ENCODE data around the gene SLAMF1.

SLAMF1 gene

GRCh38 chr1:160638540-160638857, 8.3 kb downstream of the SLAMF1 start:
- no peak for DNase-seq

DNA sequence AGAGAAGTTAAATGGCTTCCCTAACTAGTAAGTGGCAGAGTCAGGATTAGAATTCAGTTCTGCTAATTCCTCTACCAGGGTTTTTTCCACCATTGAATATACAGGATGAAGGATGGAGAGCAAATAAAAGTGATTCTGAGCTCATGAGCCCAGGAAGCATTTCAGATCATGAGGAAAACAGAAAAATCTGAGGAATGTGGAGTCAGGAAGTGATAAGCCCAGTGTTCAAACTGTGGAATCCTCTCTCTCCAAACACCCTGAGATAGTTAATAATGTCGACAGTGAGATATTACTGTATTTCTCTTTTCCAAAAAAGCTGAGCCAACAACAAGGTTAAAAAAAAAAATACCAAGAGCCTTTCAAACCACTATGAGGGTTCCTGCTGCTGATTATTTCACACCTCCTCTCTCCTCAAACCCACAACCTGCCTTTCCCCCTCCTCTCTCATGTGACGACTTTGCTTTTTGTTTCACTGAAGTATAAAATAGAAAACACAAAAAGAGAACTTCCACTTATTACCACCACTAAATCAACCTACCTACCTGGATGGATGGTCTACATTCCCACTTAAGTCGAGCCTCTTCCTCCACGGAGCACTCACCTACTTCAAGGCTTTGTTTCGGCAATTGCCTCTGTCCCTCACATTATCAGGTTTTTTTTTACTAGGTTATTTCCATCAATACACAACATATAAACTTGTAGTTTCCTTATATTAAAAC, 8.9 kb downstream of the SLAMF1 start:
- DNase-seq, result peak; percentile 83

DNA sequence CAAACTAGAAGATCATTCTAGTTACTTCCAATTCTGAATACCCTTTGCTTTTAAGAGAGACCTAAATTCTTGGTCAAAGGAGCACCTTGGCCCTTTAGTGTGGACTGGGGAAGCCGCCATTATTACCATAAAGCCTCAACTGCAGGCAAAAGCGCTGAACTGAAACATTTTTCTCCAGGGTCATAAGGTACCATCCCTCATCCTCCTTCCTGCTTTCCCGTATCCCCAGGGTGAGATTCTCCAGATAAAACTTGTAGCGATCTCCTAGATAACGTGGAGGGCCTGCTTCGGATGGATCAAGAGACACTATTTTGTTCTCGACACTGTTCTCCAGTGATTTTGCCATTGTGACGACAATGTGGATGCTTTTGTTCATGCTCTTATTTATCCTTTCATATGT, 9.8 kb downstream of the SLAMF1 start:
- no peak for DNase-seq

DNA sequence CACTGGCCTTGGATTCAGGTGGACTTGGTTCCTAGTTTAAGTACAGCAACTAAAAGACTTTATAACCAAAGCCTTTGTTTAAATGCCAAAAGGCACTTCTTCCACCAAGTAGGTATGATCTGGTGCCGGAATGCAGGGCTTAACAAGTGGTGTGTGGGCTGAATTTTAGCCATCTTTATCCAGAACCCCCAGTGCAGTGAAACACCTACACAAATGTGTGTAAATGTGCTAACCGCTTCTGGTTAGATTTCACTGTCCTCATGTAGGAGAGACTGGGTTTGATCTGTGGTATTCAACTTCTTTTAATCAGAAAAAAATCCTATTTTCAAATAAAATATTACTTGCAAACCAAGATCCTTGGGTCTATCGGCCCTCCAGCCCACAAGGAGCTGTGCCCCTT, 10.3 kb downstream of the SLAMF1 start:
- DNase-seq, result no peak

- DNase-seq, result no peak
Measured at GRCh38 chr1:160636076-160636475, 10.8 kb downstream of the SLAMF1 start.

DNA sequence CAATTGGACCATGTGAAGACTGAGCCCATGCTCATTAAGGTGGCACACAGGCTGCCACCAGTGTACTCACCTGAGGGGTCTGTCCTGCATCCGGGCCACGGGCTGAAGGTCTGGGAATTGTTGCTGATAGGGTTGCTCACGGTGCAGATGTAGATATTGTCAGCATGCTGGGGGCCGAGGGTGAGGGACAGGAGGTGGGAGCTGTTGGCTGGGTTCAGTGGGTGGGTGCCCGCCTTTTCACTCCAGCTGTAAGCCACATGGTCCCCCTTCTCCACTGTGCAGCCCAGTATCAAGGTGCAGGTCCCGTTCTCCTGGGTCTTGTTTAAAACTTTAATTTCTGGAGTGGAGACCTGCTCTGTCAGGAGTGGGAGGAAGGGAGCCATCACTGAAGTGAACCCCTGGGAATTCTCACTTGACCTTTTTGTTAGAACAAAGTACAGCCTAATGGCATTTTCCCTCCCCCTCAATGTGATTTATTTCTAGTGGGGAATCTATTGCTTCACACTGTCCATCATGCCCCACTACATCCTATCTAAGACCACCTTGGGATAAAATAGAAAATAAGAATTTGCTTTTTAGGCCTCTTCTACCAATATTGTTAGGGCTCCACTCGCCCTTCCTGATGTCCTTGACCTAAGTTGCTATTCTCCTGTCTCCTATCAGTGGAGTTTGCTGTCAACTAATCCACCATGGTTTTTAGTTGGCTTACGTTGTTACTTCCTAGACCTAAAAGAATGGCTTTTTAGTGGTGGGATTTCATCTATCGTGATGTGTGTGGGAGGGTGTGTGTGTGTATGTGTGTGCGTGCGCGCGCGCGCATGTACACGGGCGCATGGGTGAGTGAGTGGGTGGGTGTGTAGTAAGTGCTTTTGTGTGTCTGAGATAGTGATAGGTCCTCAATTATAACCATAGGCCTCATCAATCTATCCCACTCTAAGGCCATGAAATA, 12.0 kb downstream of the SLAMF1 start:
- no peak for DNase-seq

DNA sequence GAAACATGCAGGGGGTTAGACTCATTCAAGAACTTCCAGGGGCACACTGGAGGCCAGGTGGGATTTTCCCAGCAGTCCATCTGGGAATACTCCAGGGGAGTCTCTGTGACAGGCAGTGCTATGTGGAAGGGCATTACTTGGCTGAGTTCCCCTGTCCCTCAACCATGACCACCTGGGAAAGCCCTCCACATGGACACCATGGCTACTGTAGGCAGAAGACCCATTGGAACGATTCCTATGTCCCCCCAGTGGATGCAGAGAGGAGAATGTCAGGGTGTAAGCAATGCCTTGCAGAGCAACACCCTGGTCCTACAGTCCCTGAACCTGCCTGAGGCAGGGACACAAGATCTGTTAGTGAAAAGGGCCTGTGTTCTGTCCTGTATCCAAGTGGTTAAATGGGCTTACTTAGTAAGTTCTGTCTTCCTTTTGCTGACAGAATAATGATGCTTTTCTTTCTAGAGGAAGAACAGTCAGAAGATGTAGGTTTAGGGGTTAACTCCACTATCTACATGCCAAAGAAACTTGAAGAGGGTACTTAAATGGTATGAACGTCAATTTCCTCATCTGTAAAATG, 13.4 kb downstream of the SLAMF1 start:
- DNase-seq, result no peak

- DNase-seq, result no peak
Measured at GRCh38 chr1:160631983-160632625, 14.7 kb downstream of the SLAMF1 start.

DNA sequence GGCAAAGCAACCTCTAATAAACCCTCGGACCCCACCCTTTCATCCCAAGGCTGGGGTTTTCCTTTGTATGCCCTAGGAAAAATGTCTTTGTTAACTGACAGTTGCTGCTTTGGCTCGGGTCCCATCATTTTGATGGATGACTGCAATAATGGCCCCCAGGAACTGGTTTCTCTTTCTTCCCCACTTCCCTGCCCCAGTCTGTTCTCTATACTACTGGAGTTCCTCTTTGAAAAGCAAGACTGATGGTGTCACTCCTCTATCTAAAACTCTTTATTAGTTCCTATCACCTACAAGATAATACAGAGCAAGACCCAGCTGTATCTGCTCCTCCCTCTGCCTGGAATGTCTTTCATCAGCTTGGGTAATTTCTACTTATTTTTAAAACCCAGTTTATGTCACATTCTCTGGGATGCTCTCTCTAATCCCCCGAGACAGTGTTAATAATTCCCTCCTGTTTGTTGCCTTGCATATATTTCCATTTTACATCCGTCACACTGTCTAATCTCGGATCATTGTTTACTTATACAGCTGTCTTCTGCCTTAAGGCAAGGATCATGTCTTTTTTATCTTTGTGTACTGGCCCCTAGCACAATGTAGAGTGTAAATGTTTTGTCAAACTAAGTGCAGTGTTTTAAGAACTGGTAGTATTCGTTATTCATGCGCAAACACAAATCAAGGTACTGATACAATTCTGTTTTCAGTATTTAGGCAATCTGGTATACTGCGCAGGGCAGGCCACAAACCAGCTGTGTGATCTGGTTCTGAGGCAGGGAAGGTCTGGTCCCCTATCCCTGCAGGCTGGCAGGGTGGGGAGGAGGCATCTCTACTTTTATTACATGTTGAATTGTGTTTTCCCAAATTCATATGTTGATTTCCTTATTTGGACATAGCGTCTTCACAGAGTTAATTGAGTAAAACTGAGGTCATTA, 16.1 kb downstream of the SLAMF1 start:
- DNase-seq, result no peak

DNA sequence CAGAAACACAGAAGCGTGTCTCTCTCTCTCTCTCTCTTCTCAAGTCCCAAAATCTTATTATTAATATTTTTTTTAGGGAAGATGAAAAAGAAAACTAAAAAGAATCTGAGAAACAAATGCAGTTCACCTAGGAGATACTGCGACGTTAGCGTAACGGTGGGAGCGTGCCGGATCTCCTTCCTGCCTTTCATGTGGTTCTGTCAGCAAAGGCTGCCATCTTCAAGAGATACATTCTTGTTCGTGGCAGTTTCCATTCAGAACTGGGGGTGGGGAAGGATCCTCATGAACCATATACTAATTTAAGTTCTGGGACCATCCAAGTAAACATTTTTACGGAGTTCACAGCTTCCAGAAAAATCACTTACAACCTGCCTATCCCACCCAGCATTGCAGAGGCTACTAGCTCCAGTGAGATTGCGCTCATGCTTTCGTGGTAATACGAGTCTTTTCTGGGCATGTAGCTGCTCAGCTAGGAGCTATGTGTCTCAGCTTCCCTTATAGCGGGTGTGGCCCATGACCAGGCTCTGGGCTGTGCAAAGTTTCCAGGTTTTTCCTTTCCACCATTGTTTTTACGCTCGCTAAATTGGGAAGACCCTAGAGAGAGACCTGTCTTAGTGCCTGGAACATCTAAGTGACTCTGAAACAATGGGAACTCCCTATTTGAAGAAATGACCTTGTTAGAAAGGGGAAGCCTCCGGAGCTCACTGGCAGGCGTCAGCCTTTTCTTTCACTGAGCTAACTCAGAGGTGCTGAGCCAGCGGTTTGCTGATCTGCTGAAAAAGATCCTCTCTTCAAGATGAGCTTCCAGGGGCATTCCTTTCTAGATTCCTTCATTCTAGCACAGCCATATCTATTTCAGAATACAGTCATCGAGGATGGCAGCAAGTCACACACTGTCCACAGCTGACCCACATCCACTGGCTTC, 17.3 kb downstream of the SLAMF1 start:
- peak; percentile 85 for DNase-seq

- peak; percentile 55 for DNase-seq
Measured at GRCh38 chr1:160628799-160629263, 18.0 kb downstream of the SLAMF1 start.

GRCh38 chr1:160627677-160628289, 19.1 kb downstream of the SLAMF1 start:
- peak; percentile 47 for DNase-seq

DNA sequence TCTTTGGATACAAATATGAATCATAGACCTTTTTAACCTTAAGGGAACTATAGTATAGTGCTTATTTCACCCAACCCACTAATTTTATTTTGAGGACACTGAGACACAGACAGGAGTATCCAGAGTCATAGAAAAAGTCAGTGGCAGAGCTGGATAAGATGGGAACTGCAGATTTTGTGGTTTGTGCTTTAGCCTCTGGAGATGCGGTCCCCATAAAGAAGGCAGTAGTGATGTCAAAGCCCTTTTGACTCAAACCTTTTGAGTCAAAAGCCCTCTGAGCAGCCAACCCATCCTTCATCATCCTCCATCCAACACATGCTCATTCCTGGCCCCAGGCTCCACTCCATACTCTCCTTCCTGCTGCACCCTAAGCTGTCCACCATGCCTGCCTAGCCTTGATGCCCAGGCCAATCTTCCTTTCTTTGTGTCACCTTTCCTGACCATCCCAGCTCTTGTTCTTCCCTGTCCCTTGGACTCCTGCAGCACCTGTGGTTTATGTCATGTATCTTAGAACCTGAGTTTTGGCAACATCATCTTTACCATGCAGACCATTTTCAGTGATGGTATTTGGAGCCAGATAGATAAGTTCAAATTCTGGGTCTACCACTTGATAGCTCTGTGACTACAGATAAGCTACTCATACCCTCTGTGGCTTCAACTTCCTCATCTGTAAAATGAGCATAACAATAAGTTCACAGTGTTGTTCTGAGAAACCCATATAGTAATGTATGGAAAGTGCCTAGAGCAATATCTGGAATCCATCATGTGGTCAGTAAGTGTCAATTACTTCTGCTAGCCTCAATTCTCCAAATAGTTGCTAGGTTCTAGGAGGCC, 20.1 kb downstream of the SLAMF1 start:
- no peak for DNase-seq

DNA sequence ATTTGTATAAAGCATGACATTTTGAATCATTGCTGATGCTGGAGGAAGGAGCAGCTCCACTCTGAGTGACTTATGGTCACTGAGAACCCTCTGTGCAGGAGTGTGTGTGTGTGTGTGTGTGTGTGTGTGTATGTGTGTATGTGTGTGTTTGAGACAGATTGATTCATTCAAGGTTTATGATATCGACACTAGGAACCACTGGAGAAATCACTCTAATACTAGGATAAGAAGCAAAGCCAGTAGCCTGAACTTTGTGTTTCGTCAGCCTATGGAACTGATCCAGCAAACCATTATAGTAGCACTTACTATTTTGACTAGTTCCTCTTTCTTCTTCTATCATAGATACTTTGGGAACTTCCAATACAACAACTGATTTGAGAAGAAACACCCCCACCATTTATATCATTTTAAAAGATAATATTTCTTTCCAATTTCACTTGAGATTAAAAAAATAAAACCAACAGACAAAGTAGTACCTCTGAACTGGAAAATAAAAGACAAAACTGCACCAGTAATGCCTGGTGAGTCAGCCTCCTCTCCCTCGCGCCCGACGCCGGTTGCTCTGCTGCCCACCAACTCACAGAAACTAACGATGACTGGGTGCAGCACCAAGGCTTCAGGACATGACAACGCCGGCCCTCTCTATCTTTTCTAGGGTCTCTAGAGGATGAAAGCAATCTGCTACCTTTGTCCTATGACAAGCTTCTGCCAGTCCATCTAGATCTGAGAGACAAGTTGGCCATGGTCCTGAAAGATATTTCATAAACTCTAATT, 20.9 kb downstream of the SLAMF1 start:
- no peak for DNase-seq

DNA sequence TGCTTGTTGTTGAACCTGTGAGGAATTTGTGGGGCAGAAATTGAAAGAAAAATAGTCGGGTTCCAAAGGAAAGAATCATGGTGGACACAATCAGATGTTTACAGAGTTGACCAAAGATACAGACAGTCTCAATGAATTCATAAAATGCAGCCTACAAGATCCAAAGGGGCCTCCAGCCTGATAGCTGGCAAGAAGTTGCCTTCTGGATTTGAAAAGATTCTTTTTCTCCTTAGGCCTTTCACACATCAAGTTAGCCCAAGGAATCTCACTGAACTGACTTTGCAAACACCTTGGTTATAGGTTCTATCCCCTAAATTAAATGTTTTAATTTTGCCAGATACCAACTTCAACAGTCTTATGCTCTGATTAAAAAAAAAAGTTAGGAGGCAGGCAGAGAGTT, 21.5 kb downstream of the SLAMF1 start:
- no peak for DNase-seq

- no peak for DNase-seq
Measured at GRCh38 chr1:160624464-160624863, 22.4 kb downstream of the SLAMF1 start.

GRCh38 chr1:160623862-160624261, 23.0 kb downstream of the SLAMF1 start:
- DNase-seq, result no peak

- peak; percentile 63 for DNase-seq
Measured at GRCh38 chr1:160623227-160623633, 23.6 kb downstream of the SLAMF1 start.

All from CD4-positive, alpha-beta T cell treated with Interleukin-10 for 1 hour (primary cell).